OCI-LY7 (cell line): ENCODE results near the gene STRBP. TPM values are rescaled to one million over a fixed set of nuclear protein-coding genes. Genes with fewer than 3 reads are reported as not detected.

ENCODE experiments used
- BruUV-seq: library from RNA; stranded (reverse); fragments of 400-500 nt; replicated peaks from 2 replicates; lab custom pipeline; 2021; lab: Mats Ljungman, UMichigan
- CTCF ChIA-PET: fragments of 300-600 bp; sonication (Branson Sonifier 250); formaldehyde crosslinking; loops from one replicate; lab custom pipeline; 2022; ENCODE audit warnings: antibody characterized with exemption; ENCODE audit not compliant: unreplicated experiment; lab: Charles Lee
- POLR2A ChIA-PET: fragments of 300-600 bp; sonication (Branson Sonifier 250); formaldehyde crosslinking; loops from one replicate; lab custom pipeline; 2022; ENCODE audit warnings: antibody characterized with exemption; lab: Charles Lee
- DNase-seq: peaks from one replicate; pipeline ENCODE4 v3.0.0-alpha.2; 2015; ENCODE audit warnings: low spot score
- H2AFZ ChIP-seq: fragments of 200-600 bp; sonication (generic), shearing (Covaris generic); 2 replicates; pipeline ENCODE4 v1.6.1; 2014; ENCODE audit warnings: mild to moderate bottlenecking, antibody characterized with exemption, low read length, moderate library complexity
- H3K27ac ChIP-seq: fragments of 200-600 bp; sonication (generic); 2 replicates; pipeline ENCODE4 v1.5.1; 2014; ENCODE audit warnings: mixed run types, low read depth, mild to moderate bottlenecking, moderate library complexity, low read length, inconsistent platforms; ENCODE audit not compliant: poor library complexity, severe bottlenecking
- H3K36me3 ChIP-seq: fragments of 200-600 bp; sonication (generic); 2 replicates; pipeline ENCODE4 v1.6.1; 2014; ENCODE audit warnings: mild to moderate bottlenecking, antibody characterized with exemption, low read length, moderate library complexity, mixed read lengths; ENCODE audit not compliant: insufficient read depth
- H3K4me1 ChIP-seq: fragments of 200-600 bp; sonication (generic); 2 replicates; pipeline ENCODE4 v1.5.1; 2014; ENCODE audit warnings: mild to moderate bottlenecking, low read length; ENCODE audit not compliant: insufficient read depth, poor library complexity, severe bottlenecking
- H3K4me2 ChIP-seq: fragments of 200-600 bp; sonication (generic); 2 replicates; pipeline ENCODE4 v1.6.1; 2014; ENCODE audit warnings: mild to moderate bottlenecking, low read length
- H3K4me3 ChIP-seq: fragments of 200-600 bp; sonication (generic); 2 replicates; pipeline ENCODE4 v1.5.1; 2014; ENCODE audit warnings: mild to moderate bottlenecking, low read depth, low read length; ENCODE audit not compliant: poor library complexity, severe bottlenecking
- H3K79me2 ChIP-seq: fragments of 200-600 bp; sonication (generic); 2 replicates; pipeline ENCODE4 v1.6.1; 2016; ENCODE audit warnings: low read depth, mild to moderate bottlenecking, low read length, moderate library complexity, mixed read lengths; ENCODE audit not compliant: insufficient read depth
- H3K9me2 ChIP-seq: fragments of 200-600 bp; sonication (generic); 2 replicates; pipeline ENCODE4 v1.6.1; 2016; ENCODE audit warnings: mild to moderate bottlenecking, low read length, mixed read lengths; ENCODE audit not compliant: insufficient read depth
- H3K9me3 ChIP-seq: fragments of 200-600 bp; sonication (generic); 2 replicates; pipeline ENCODE4 v1.6.1; 2014; ENCODE audit warnings: mild to moderate bottlenecking, mixed run types, low read length, mixed read lengths
- H4K20me1 ChIP-seq: fragments of 200-600 bp; sonication (generic); 2 replicates; pipeline ENCODE4 v1.6.1; 2014; ENCODE audit warnings: mild to moderate bottlenecking, antibody characterized with exemption, low read length, moderate library complexity, mixed read lengths; ENCODE audit not compliant: insufficient read depth
- EZH2phosphoT487 ChIP-seq: fragments of 200-600 bp; sonication (generic); IDR thresholded peaks from 2 replicates; pipeline ENCODE4 v1.6.1; 2018; ENCODE audit warnings: low read depth, borderline replicate concordance, mild to moderate bottlenecking, mixed run types, antibody characterized with exemption, low read length, moderate library complexity, mixed read lengths
- intact Hi-C: fragments of 100-400 bp; cut with micrococcal nuclease; formaldehyde crosslinking; loops from one replicate; pipeline ENCODE4 v1.10.0; 2022; ENCODE audit not compliant: unreplicated experiment
- total RNA-seq, 2 experiments: library from RNA; depleted of rRNA in 1 of 2; stranded (reverse); fragments of >200 nt in 1 of 2; shearing (Covaris generic) in 1 of 2; gene quantifications; 2 replicates each; pipeline ENCODE4 v1.2.3, GENCODE V29; 2014 to 2022
- TF ChIP-seq, protein P1 (sequence below): fragments of 200-600 bp; sonication (generic); conservative IDR thresholded peaks from 2 replicates; pipeline ENCODE4 v1.5.1; 2014; ENCODE audit warnings: mild to moderate bottlenecking, antibody characterized with exemption, low read length, moderate library complexity, mixed read lengths

The STRBP gene
- total RNA-seq, 2 experiments from 2014 or later = 82.8 to 179 TPM

DNA sequence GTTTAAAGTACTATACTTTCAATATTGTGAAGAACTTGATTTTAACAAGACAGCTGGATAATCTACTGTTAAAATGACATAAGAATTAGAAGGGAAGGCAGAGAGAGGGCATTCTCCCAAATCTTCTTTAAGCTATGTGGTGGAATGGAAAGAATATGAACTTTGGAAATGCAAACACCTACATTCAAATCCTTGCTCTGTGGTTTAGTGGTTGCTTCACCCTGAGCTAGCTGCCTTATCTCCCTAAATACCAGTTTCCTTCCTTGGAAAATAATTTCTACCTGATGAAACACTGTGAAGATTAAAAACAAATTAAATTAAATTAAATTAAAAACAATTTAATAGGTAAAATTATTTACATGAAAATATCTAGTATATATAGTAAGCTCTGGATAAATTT lies 136.4 kb downstream of the STRBP start:
- BruUV-seq = no TSS peak
- DNase-seq = no peak
- H3K36me3 ChIP-seq = peaks cover 92% of the 10 kb centered on the region
- CTCF ChIA-PET = no interaction called here
- no peak overlapping the region for H3K4me2 ChIP-seq
- TF ChIP-seq, protein P1, sequence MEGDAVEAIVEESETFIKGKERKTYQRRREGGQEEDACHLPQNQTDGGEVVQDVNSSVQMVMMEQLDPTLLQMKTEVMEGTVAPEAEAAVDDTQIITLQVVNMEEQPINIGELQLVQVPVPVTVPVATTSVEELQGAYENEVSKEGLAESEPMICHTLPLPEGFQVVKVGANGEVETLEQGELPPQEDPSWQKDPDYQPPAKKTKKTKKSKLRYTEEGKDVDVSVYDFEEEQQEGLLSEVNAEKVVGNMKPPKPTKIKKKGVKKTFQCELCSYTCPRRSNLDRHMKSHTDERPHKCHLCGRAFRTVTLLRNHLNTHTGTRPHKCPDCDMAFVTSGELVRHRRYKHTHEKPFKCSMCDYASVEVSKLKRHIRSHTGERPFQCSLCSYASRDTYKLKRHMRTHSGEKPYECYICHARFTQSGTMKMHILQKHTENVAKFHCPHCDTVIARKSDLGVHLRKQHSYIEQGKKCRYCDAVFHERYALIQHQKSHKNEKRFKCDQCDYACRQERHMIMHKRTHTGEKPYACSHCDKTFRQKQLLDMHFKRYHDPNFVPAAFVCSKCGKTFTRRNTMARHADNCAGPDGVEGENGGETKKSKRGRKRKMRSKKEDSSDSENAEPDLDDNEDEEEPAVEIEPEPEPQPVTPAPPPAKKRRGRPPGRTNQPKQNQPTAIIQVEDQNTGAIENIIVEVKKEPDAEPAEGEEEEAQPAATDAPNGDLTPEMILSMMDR = no peak
- TF ChIP-seq EZH2phosphoT487 = no peak
- peaks cover 56% of the 10 kb centered on the region for H3K4me1 ChIP-seq
- H4K20me1 ChIP-seq = no peaks in the 10 kb centered on the region
- H2AFZ ChIP-seq = no peak overlapping the region
- POLR2A ChIA-PET = interaction anchor here (0.5 to 1.4 kb wide), 5 partner anchors 9 to 218 kb away, joined by 3 to 4 read pairs (median 4); no protein-coding TSS in a partner anchor
- H3K4me3 ChIP-seq = no peak overlapping the region
- peaks cover 5% of the 10 kb centered on the region; the same call in 1 of the 2 replicates for H3K79me2 ChIP-seq
- no peak overlapping the region for H3K27ac ChIP-seq
- intact Hi-C loops = no loop called here
- H3K9me2 ChIP-seq = no peaks in the 10 kb centered on the region
- H3K9me3 ChIP-seq = no peaks in the 10 kb centered on the region

DNA sequence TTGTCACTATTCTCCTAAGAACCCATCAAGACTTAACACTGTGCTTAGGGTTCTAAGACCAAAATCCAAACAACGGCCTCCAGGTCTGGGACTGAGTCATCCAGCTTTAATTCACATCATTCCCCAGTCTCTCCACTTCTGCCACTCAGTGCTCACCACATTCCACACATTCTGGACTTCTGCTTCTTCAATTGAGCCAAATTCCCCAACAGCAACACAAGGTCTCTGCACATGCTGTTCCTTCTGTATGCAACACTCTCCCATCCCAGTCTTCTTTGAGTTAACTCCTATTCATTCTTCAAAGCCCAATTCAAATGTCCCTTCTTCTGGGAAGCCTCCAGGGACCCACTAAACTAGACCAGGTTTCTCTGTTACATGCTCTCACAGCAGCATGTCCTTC lies 137.1 kb downstream of the STRBP start:
- BruUV-seq = no TSS peak
- no peak overlapping the region for H3K27ac ChIP-seq
- H4K20me1 ChIP-seq = no peaks in the 10 kb centered on the region
- H3K79me2 ChIP-seq = peaks cover 5% of the 10 kb centered on the region; the same call in 1 of the 2 replicates
- intact Hi-C loops = no loop called here
- H3K36me3 ChIP-seq = peaks cover 93% of the 10 kb centered on the region
- POLR2A ChIA-PET = interaction anchor here (1.0 to 1.4 kb wide), 2 partner anchors 8 to 14 kb away, joined by 4 read pairs; no protein-coding TSS in a partner anchor
- TF ChIP-seq EZH2phosphoT487 = no peak
- TF ChIP-seq, protein P1 = no peak
- no peaks in the 10 kb centered on the region for H3K9me3 ChIP-seq
- H3K4me2 ChIP-seq = no peak overlapping the region
- no peak for DNase-seq
- peaks cover 48% of the 10 kb centered on the region for H3K4me1 ChIP-seq
- CTCF ChIA-PET = no interaction called here
- H3K4me3 ChIP-seq = no peak overlapping the region
- no peaks in the 10 kb centered on the region for H3K9me2 ChIP-seq
- H2AFZ ChIP-seq = no peak overlapping the region

DNA sequence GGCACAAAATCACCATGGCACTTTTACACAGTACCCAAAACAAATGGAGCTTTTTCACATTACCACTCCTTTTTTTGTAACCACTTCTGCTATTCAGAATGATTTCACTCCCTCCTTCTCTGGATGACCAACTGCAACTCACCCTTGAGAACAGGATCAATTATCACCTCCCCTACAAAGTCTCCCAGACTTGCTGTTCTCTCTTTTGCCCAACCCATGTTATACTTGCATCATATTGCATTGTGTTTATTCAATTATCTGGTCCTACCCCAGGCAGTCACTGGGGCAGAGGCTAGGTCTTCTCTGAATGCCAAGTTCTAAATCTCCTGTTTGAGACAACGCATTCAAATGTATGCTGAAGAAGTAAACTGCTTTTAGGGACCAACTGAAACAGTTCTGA lies 139.0 kb downstream of the STRBP start:
- intact Hi-C loops = no loop called here
- ChIA-PET CTCF (no interaction called here), POLR2A (no interaction called here)
- Histone ChIP-seq H3K36me3 (peaks cover 97% of the 10 kb centered on the region), H3K9me3 (no peaks in the 10 kb centered on the region), H3K79me2 (peaks cover 5% of the 10 kb centered on the region; the same call in 1 of the 2 replicates), H3K4me1 (peaks cover 30% of the 10 kb centered on the region), H3K4me3 (no peak overlapping the region), H3K9me2 (no peaks in the 10 kb centered on the region), H2AFZ (no peak overlapping the region), H4K20me1 (no peaks in the 10 kb centered on the region), H3K27ac (no peak overlapping the region), H3K4me2 (no peak overlapping the region)
- no TSS peak for BruUV-seq
- TF ChIP-seq, protein P1 = no peak
- DNase-seq = no peak
